ENCODE results near the gene RFXAP. TPM values are rescaled to one million over a fixed set of nuclear protein-coding genes. Genes with fewer than 3 reads are reported as not detected.

The RFXAP gene
- total and polyA plus RNA-seq, 2 of the 4 experiments (the other 2 are of a cell fraction), result 0.54 to 2.7 TPM

GRCh38 chr13:36850790-36851438 is 31.9 kb downstream of the RFXAP start:
- H3K27me3 ChIP-seq (ENCODE audit: control insufficient read depth, insufficient read depth, low read length), result no peaks in the 10 kb centered on the region
- in situ Hi-C loops (cut with MboI; ENCODE audit: low sequenced_read_pairs), result no loop called here
- no peak overlapping the region for H2BK5ac ChIP-seq (ENCODE audit: low read depth, low read length, poor library complexity, severe bottlenecking)
- no peak overlapping the region for H2AK5ac ChIP-seq (ENCODE audit: low read depth, low read length)
- no peak overlapping the region for H3K14ac ChIP-seq (replicated peaks; ENCODE audit: low read depth, low read length)
- POLR2A ChIA-PET (ENCODE audit: unreplicated experiment), result no interaction called here
- no peak overlapping the region for H4K5ac ChIP-seq (ENCODE audit: low read depth, low read length)
- intact Hi-C loops (cut with micrococcal nuclease), result no loop called here
- no peak overlapping the region for H3K27ac ChIP-seq (ENCODE audit: insufficient read depth, low read length)
- H2BK120ac ChIP-seq (ENCODE audit: low read depth, low read length), result no peak overlapping the region
- H3K79me1 ChIP-seq (ENCODE audit: low read depth in 1 of 2, low read length in 2 of 2), result 0 out of 4 replicates have a peak, but pooled peaks cover 0 to 2% of the 10 kb centered on the region in 2 experiments
- peaks cover 15% of the 10 kb centered on the region for H3K36me3 ChIP-seq (ENCODE audit: control insufficient read depth, insufficient read depth, low read length)
- BruUV-seq (replicated peaks), result no TSS peak
- H3K56ac ChIP-seq (ENCODE audit: extremely low read depth, insufficient read depth, low read length), result no peak overlapping the region
- no peak overlapping the region for H3K9ac ChIP-seq (ENCODE audit: low read depth, low read length)
- no peak overlapping the region for H3K4me3 ChIP-seq (ENCODE audit: insufficient read depth, low read depth, low read length)
- H3K4me2 ChIP-seq (ENCODE audit: low read depth, low read length), result no peak overlapping the region
- H2AFZ ChIP-seq (replicated peaks; ENCODE audit: low read length, poor library complexity), result no peak overlapping the region
- H3K4me1 ChIP-seq (ENCODE audit: control insufficient read depth, insufficient read depth, low read length), result no peaks in the 10 kb centered on the region
- 87% methylated on average over 9 of the region's 13 CpGs; no CpG with 5 or more reads in 1 of the 2 experiments for WGBS, 2 experiments (ENCODE audit: extremely low coverage in 2 of 2, insufficient read length in 1 of 2)
- DNase-seq, result no peak
- peak overlapping the region; percentile 9 for H2AK9ac ChIP-seq (replicated peaks; ENCODE audit: low read depth, low read length, poor library complexity)
- no peak overlapping the region for H2BK20ac ChIP-seq (ENCODE audit: low read depth, low read length)
- peak; percentile 39 for TF ChIP-seq RAD21 (IDR thresholded peaks at IDR 0.05; ENCODE audit: low read length)
- TF ChIP-seq CEBPB (IDR thresholded peaks at IDR 0.05; ENCODE audit: low read depth, low read length), result no peak
- no peak for TF ChIP-seq MXI1 (IDR thresholded peaks at IDR 0.05; ENCODE audit: borderline replicate concordance, low read depth, low read length)
- TF ChIP-seq CTCF (conservative IDR thresholded peaks at IDR 0.05; ENCODE audit: low read depth, low read length), result peak; percentile 28; the same call in 1 of the 2 replicates
- no peak for TF ChIP-seq RCOR1 (IDR thresholded peaks at IDR 0.05; ENCODE audit: insufficient replicate concordance, low read length)
- TF ChIP-seq SMC3 (IDR thresholded peaks at IDR 0.05; ENCODE audit: low read depth, low read length), result no peak
- TF ChIP-seq POLR2A (IDR thresholded peaks at IDR 0.05; ENCODE audit: low read depth, low read length), result no peak
- TF ChIP-seq MAZ (IDR thresholded peaks at IDR 0.05; ENCODE audit: borderline replicate concordance, low read depth, low read length), result no peak
- peak; percentile 59 for ATAC-seq (ENCODE audit: low read depth)
- dilution Hi-C loops (cut with HindIII; ENCODE audit: low sequenced_read_pairs, unreplicated experiment), result loop anchor here (25.0 kb wide), 1 partner anchor 136 kb away; the partner anchor contains the start of gene ALG5
- H3K18ac ChIP-seq (ENCODE audit: low read depth, low read length), result no peak overlapping the region
- H4K91ac ChIP-seq (ENCODE audit: insufficient read depth, low read depth, low read length), result no peak overlapping the region
- no peak overlapping the region for H4K8ac ChIP-seq (ENCODE audit: low read depth in 2 of 2, low read length in 2 of 2)
- H3K23ac ChIP-seq (ENCODE audit: low read depth, low read length), result no peak overlapping the region
- CTCF ChIA-PET, result interaction anchor here (0.6 to 1.3 kb wide), 4 partner anchors 10 to 130 kb away, joined by 3 to 5 read pairs (median 4); no protein-coding TSS in a partner anchor
- H3K9me3 ChIP-seq (ENCODE audit: control insufficient read depth, insufficient read depth, low read length), result no peaks in the 10 kb centered on the region
- no peaks in the 10 kb centered on the region for H3K9me1 ChIP-seq (ENCODE audit: insufficient read depth, low read length)
- H2BK15ac ChIP-seq (ENCODE audit: low read depth, low read length), result no peak overlapping the region
- H4K20me1 ChIP-seq (ENCODE audit: insufficient read depth, low read length), result no peaks in the 10 kb centered on the region; the same call in 1 of the 2 replicates
- H3K4ac ChIP-seq (ENCODE audit: low read depth, low read length), result no peak overlapping the region

All from IMR-90 (cell line).